HEK293T (cell line): Measurements from ENCODE around the gene KIAA1217.
"Not testable (repeated sequence)": the region's sequence is repeated elsewhere in the genome, so short reads cannot be mapped to it uniquely, and the experiment has no call there.

Experiments used
- ARNT ChIP-seq: fragments of 450-650 bp; IDR thresholded peaks from 2 replicates; pipeline ENCODE4 v1.6.1; 2017; ENCODE audit warnings: mild to moderate bottlenecking
- BHLHE40 ChIP-seq: fragments of 450-650 bp; IDR thresholded peaks from 2 replicates; pipeline ENCODE4 v1.6.1; 2016; ENCODE audit warnings: mild to moderate bottlenecking, moderate library complexity, borderline replicate concordance
- ELF4 ChIP-seq: fragments of 450-650 bp; IDR thresholded peaks from 2 replicates; pipeline ENCODE4 v1.6.1; 2017; ENCODE audit warnings: antibody characterized with exemption
- FOXA1 ChIP-seq: fragments of 450-650 bp; IDR thresholded peaks from 2 replicates; pipeline ENCODE4 v1.6.1; 2016; ENCODE audit warnings: mild to moderate bottlenecking
- FOXK2 ChIP-seq: fragments of 450-650 bp; IDR thresholded peaks from 2 replicates; pipeline ENCODE4 v1.6.1; 2016; ENCODE audit warnings: mild to moderate bottlenecking
- FOXM1 ChIP-seq: fragments of 450-650 bp; IDR thresholded peaks from 2 replicates; pipeline ENCODE4 v1.6.1; 2017; ENCODE audit warnings: mild to moderate bottlenecking, borderline replicate concordance
- HDGF ChIP-seq: fragments of 450-650 bp; IDR thresholded peaks from 2 replicates; pipeline ENCODE4 v1.6.1; 2017; ENCODE audit warnings: antibody characterized with exemption, borderline replicate concordance
- L3MBTL2 ChIP-seq: fragments of 450-650 bp; conservative IDR thresholded peaks from 2 replicates; pipeline ENCODE4 v1.6.1; 2016; ENCODE audit warnings: mild to moderate bottlenecking
- LEF1 ChIP-seq: fragments of 450-650 bp; IDR thresholded peaks from 2 replicates; pipeline ENCODE4 v1.6.1; 2017; ENCODE audit warnings: mild to moderate bottlenecking, borderline replicate concordance
- SP1 ChIP-seq: fragments of 450-650 bp; IDR thresholded peaks from 2 replicates; pipeline ENCODE4 v1.6.1; 2017
- SUZ12 ChIP-seq: fragments of 450-650 bp; IDR thresholded peaks from 2 replicates; pipeline ENCODE4 v1.6.1; 2016; ENCODE audit warnings: mild to moderate bottlenecking
- TARDBP ChIP-seq: fragments of 450-650 bp; IDR thresholded peaks from 2 replicates; pipeline ENCODE4 v1.6.1; 2016
- ZNF384 ChIP-seq: fragments of 450-650 bp; IDR thresholded peaks from 2 replicates; pipeline ENCODE4 v1.6.1; 2016
- TF ChIP-seq, protein P1 (sequence below): fragments of 450-650 bp; IDR thresholded peaks from 2 replicates; pipeline ENCODE4 v1.6.1; 2016

DNA sequence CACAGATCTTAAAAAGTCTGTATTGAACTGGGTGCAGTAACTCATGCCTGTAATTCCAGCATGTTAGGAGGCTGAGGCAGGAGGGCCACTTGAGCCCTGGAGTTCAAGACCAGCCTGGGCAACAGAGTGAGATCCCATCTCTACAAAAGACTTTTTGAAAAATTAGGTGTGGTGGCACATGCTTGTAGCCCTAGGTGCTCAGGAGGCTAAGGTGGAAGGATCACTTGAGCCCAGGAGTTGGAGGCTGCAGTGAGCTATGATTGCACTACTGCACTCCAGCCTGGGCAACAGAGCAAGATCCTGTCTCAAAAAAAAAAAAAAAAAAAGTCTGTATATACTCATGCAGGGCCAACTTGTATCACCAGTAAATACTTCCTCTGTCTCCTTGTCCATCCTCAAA lies 273.8 kb downstream of the KIAA1217 start:
- not testable (repeated sequence) for TF ChIP-seq SUZ12, FOXK2, ZNF384, SP1, TARDBP, ARNT, FOXM1, ELF4, FOXA1, HDGF, BHLHE40, L3MBTL2, LEF1
- TF ChIP-seq, protein P1, sequence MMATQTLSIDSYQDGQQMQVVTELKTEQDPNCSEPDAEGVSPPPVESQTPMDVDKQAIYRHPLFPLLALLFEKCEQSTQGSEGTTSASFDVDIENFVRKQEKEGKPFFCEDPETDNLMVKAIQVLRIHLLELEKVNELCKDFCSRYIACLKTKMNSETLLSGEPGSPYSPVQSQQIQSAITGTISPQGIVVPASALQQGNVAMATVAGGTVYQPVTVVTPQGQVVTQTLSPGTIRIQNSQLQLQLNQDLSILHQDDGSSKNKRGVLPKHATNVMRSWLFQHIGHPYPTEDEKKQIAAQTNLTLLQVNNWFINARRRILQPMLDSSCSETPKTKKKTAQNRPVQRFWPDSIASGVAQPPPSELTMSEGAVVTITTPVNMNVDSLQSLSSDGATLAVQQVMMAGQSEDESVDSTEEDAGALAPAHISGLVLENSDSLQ = not testable (repeated sequence)
